HEK293 (cell line): ENCODE data around the gene TMEM240.
"Not testable (repeated sequence)": the region's sequence is repeated elsewhere in the genome, so short reads cannot be mapped to it uniquely, and the experiment has no call there.

Experiments used
- CTCF ChIA-PET: fragments of 350-600 bp; formaldehyde crosslinking; extraction: SDS; loops from one replicate; lab custom pipeline; 2021; ENCODE audit warnings: antibody characterized with exemption; lab: Yijun Ruan, JAX
- POLR2A ChIA-PET: fragments of 300-600 bp; formaldehyde crosslinking; extraction: SDS; loops from one replicate; lab custom pipeline; 2020; ENCODE audit warnings: antibody characterized with exemption, inconsistent platforms; lab: Yijun Ruan, JAX
- H3K27ac ChIP-seq: fragments of 200-500 bp; sonication (Bioruptor generic); 2 replicates; pipeline ENCODE4 v1.5.1; 2014; ENCODE audit warnings: low read depth, low read length, control low read depth, inconsistent platforms; ENCODE audit errors: extremely low read depth
- H3K36me3 ChIP-seq, 2 experiments: fragments of 200-500 bp in 1 of 2; sonication (Bioruptor generic) in 1 of 2; 1 replicate in 1 of 2; 2 replicates in 1 of 2; pipeline ENCODE4 v1.5.1; 2014 to 2017; ENCODE audit warnings: inconsistent platforms in 2 of 2, low read length in 2 of 2; ENCODE audit not compliant: control insufficient read depth in 2 of 2, insufficient read depth in 1 of 2
- H3K4me1 ChIP-seq: fragments of 200-500 bp; sonication (Bioruptor generic); 2 replicates; pipeline ENCODE4 v1.5.1; 2014; ENCODE audit warnings: mild to moderate bottlenecking, low read length, inconsistent platforms; ENCODE audit not compliant: control insufficient read depth, insufficient read depth
- H3K4me3 ChIP-seq: 2 replicates; pipeline ENCODE4 v1.5.1; 2011; ENCODE audit warnings: low read depth, mild to moderate bottlenecking, control low read depth, low read length, moderate library complexity
- H3K9me3 ChIP-seq: fragments of 200-500 bp; sonication (Bioruptor generic); 2 replicates; pipeline ENCODE4 v1.5.1; 2014; ENCODE audit warnings: low read depth, low read length, inconsistent platforms; ENCODE audit not compliant: control insufficient read depth, insufficient read depth
- MYNN ChIP-seq: fragments of 450-650 bp; formaldehyde crosslinking; IDR thresholded peaks from 2 replicates; pipeline ENCODE4 v1.5.1; 2016; ENCODE audit warnings: missing biosample characterization, missing genetic modification characterization, borderline replicate concordance
- SCRT2 ChIP-seq: fragments of 450-650 bp; formaldehyde crosslinking; IDR thresholded peaks from 2 replicates; pipeline ENCODE4 v1.5.1; 2016; ENCODE audit warnings: missing biosample characterization, missing genetic modification characterization
- ZFP41 ChIP-seq: fragments of 450-650 bp; formaldehyde crosslinking; IDR thresholded peaks from 2 replicates; pipeline ENCODE4 v1.5.1; 2016; ENCODE audit warnings: missing biosample characterization, missing genetic modification characterization, borderline replicate concordance
- ZNF23 ChIP-seq: fragments of 450-650 bp; formaldehyde crosslinking; IDR thresholded peaks from 2 replicates; pipeline ENCODE4 v1.5.1; 2016; ENCODE audit warnings: missing biosample characterization, missing genetic modification characterization, borderline replicate concordance
- ZNF302 ChIP-seq: fragments of 450-650 bp; formaldehyde crosslinking; IDR thresholded peaks from 2 replicates; pipeline ENCODE4 v1.5.1; 2016; ENCODE audit warnings: missing biosample characterization, missing genetic modification characterization, low read depth
- ZNF341 ChIP-seq: fragments of 450-650 bp; formaldehyde crosslinking; IDR thresholded peaks from 2 replicates; pipeline ENCODE4; 2016; ENCODE audit warnings: low read depth, missing biosample characterization, missing genetic modification characterization
- ZNF560 ChIP-seq: fragments of 450-650 bp; formaldehyde crosslinking; IDR thresholded peaks from 2 replicates; pipeline ENCODE4 v1.5.1; 2017; ENCODE audit warnings: missing biosample characterization, missing genetic modification characterization, borderline replicate concordance
- ZNF580 ChIP-seq: fragments of 450-650 bp; formaldehyde crosslinking; IDR thresholded peaks from 2 replicates; pipeline ENCODE4 v1.5.1; 2016; ENCODE audit warnings: missing biosample characterization, missing genetic modification characterization
- ZNF624 ChIP-seq: fragments of 450-650 bp; formaldehyde crosslinking; IDR thresholded peaks from 2 replicates; pipeline ENCODE4 v1.5.1; 2017; ENCODE audit warnings: missing biosample characterization, missing genetic modification characterization
- ZNF76 ChIP-seq: fragments of 450-650 bp; formaldehyde crosslinking; IDR thresholded peaks from 2 replicates; pipeline ENCODE4; 2016; ENCODE audit warnings: low read depth, missing biosample characterization, missing genetic modification characterization, borderline replicate concordance
- ZNF777 ChIP-seq: fragments of 450-650 bp; formaldehyde crosslinking; IDR thresholded peaks from 2 replicates; pipeline ENCODE4 v1.5.1; 2017; ENCODE audit warnings: missing biosample characterization, missing genetic modification characterization, borderline replicate concordance
- TF ChIP-seq, protein P1 (sequence below): fragments of 450-650 bp; formaldehyde crosslinking; IDR thresholded peaks from 2 replicates; pipeline ENCODE4 v1.5.1; 2016; ENCODE audit warnings: missing biosample characterization, missing genetic modification characterization
- TF ChIP-seq, protein P2 (sequence below): fragments of 450-650 bp; formaldehyde crosslinking; IDR thresholded peaks from 2 replicates; pipeline ENCODE4 v1.5.1; 2016; ENCODE audit warnings: missing biosample characterization, missing genetic modification characterization, borderline replicate concordance

Gene TMEM240

GRCh38 chr1:1489231-1489630, 51.2 kb downstream of the TMEM240 start:
- Histone ChIP-seq H3K4me3 (no peak overlapping the region), H3K4me1 (no peaks in the 10 kb centered on the region), H3K9me3 (no peaks in the 10 kb centered on the region), H3K36me3 (peaks cover 21 to 91% of the 10 kb centered on the region in 2 experiments; a peak in 2 of 3 replicates), H3K27ac (no peak overlapping the region)
- ChIA-PET CTCF (no interaction called here), POLR2A (no interaction called here)
- 0 out of 2 replicates have a peak, but pooled peaks have one; percentile 28 for TF ChIP-seq SCRT2
- TF ChIP-seq, protein P1, sequence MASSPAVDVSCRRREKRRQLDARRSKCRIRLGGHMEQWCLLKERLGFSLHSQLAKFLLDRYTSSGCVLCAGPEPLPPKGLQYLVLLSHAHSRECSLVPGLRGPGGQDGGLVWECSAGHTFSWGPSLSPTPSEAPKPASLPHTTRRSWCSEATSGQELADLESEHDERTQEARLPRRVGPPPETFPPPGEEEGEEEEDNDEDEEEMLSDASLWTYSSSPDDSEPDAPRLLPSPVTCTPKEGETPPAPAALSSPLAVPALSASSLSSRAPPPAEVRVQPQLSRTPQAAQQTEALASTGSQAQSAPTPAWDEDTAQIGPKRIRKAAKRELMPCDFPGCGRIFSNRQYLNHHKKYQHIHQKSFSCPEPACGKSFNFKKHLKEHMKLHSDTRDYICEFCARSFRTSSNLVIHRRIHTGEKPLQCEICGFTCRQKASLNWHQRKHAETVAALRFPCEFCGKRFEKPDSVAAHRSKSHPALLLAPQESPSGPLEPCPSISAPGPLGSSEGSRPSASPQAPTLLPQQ = no peak

DNA sequence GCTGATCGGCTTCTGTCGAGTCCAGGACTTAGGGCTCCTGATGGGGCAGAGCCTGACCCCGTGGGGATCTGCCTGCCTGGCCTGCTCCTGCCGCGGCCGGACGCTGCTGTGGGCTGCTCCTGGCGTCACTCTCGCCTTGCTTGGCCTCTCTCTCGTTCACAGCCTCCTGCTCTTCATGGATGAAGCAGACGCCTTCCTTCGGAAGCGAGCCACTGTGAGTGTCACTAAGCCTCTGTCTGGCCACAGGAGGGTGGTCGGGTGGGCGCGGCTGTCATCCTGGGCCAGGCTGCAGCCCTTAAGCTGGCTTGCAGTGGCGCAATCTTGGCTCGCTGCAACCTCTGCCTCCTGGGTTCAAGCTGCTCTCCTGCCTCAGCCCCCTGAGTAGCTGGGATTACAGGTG, 52.7 kb downstream of the TMEM240 start:
- no peak overlapping the region for H3K4me3 ChIP-seq
- no peak overlapping the region for H3K27ac ChIP-seq
- TF ChIP-seq, protein P2, sequence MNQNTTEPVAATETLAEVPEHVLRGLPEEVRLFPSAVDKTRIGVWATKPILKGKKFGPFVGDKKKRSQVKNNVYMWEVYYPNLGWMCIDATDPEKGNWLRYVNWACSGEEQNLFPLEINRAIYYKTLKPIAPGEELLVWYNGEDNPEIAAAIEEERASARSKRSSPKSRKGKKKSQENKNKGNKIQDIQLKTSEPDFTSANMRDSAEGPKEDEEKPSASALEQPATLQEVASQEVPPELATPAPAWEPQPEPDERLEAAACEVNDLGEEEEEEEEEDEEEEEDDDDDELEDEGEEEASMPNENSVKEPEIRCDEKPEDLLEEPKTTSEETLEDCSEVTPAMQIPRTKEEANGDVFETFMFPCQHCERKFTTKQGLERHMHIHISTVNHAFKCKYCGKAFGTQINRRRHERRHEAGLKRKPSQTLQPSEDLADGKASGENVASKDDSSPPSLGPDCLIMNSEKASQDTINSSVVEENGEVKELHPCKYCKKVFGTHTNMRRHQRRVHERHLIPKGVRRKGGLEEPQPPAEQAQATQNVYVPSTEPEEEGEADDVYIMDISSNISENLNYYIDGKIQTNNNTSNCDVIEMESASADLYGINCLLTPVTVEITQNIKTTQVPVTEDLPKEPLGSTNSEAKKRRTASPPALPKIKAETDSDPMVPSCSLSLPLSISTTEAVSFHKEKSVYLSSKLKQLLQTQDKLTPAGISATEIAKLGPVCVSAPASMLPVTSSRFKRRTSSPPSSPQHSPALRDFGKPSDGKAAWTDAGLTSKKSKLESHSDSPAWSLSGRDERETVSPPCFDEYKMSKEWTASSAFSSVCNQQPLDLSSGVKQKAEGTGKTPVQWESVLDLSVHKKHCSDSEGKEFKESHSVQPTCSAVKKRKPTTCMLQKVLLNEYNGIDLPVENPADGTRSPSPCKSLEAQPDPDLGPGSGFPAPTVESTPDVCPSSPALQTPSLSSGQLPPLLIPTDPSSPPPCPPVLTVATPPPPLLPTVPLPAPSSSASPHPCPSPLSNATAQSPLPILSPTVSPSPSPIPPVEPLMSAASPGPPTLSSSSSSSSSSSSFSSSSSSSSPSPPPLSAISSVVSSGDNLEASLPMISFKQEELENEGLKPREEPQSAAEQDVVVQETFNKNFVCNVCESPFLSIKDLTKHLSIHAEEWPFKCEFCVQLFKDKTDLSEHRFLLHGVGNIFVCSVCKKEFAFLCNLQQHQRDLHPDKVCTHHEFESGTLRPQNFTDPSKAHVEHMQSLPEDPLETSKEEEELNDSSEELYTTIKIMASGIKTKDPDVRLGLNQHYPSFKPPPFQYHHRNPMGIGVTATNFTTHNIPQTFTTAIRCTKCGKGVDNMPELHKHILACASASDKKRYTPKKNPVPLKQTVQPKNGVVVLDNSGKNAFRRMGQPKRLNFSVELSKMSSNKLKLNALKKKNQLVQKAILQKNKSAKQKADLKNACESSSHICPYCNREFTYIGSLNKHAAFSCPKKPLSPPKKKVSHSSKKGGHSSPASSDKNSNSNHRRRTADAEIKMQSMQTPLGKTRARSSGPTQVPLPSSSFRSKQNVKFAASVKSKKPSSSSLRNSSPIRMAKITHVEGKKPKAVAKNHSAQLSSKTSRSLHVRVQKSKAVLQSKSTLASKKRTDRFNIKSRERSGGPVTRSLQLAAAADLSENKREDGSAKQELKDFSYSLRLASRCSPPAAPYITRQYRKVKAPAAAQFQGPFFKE = no peak
- TF ChIP-seq ZNF560 (tag by site-specific recombination) (no peak), ZNF76 (tag by site-specific recombination) (no peak), ZNF23 (tag by site-specific recombination) (no peak), ZNF777 (tag by site-specific recombination) (no peak), ZNF341 (tag by site-specific recombination) (no peak), ZNF624 (tag by site-specific recombination) (no peak), MYNN (tag by site-specific recombination) (no peak), ZNF580 (no peak), ZFP41 (tag by site-specific recombination) (no peak), ZNF302 (tag by site-specific recombination) (no peak)
- no peaks in the 10 kb centered on the region for H3K9me3 ChIP-seq
- ChIA-PET CTCF (no interaction called here), POLR2A (no interaction called here)
- peaks cover 29 to 92% of the 10 kb centered on the region in 2 experiments; a peak in 2 of 3 replicates for H3K36me3 ChIP-seq
- no peaks in the 10 kb centered on the region for H3K4me1 ChIP-seq

GRCh38 chr1:1485755-1486317, 54.6 kb downstream of the TMEM240 start:
- H3K27ac ChIP-seq, POLR2A ChIA-PET, H3K9me3 ChIP-seq, H3K4me1 ChIP-seq, CTCF ChIA-PET, H3K4me3 ChIP-seq: not testable (repeated sequence)
- H3K36me3 ChIP-seq = peaks cover 18 to 86% of the 10 kb centered on the region in 2 experiments; a peak in 2 of 3 replicates

GRCh38 chr1:1484976-1485750, 55.3 kb downstream of the TMEM240 start:
- H3K4me3 ChIP-seq, POLR2A ChIA-PET, H3K9me3 ChIP-seq, H3K27ac ChIP-seq, H3K4me1 ChIP-seq: not testable (repeated sequence)
- CTCF ChIA-PET = interaction anchor here (0.8 kb wide), 1 partner anchor 19 kb away, joined by 3 read pairs; no protein-coding TSS in a partner anchor
- peaks cover 18 to 86% of the 10 kb centered on the region in 2 experiments; a peak in 2 of 3 replicates for H3K36me3 ChIP-seq
